Measurements from ENCODE around the gene SIK2.

SIK2 gene

GRCh38 chr11:111570796-111571195 lies 31.5 kb upstream of the SIK2 start:
- DNase-seq (ENCODE audit: low spot score), result no peak
- in situ Hi-C loops (cut with MboI; ENCODE audit: low pct_unique_long_range_greater_than_20kb, low sequenced_read_pairs, unreplicated experiment), result no loop called here
- no peak for TF ChIP-seq CTCF (IDR thresholded peaks at IDR 0.05; ENCODE audit: extremely low read depth, insufficient read depth, missing control alignments)

DNA sequence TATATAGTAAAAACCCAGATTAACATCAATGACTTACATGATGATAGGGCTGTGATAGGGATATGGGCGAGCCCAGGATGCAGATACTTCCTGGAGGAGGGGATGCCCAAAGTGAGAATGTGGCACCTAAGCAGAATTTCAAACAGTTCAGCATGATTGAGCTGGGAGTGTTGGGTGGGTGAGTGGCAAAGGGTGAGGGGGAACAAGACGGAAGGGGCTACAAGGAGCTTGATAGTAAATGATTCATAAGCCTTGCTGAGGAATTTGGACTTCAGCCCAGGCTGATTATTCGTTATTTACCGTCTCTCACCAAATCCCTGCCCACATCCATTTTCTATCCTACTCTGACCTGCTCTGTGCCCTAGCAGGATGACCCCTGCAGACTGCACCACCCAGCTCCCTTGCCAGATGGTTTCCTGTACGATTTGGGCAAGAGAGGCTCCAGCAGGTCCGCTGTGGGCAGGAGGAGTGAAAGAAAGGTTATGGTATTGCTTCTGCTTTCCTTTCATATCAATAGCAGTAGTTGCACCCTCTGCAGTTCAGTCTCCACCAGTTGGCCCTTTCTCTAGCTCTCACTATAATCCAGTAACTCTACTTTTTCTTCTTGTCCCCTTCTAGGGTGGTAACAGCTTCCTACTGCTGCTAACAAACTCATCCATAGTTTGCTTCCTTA lies 30.3 kb upstream of the SIK2 start:
- DNase-seq (ENCODE audit: low spot score), result no peak
- TF ChIP-seq CTCF (IDR thresholded peaks at IDR 0.05; ENCODE audit: extremely low read depth, insufficient read depth, missing control alignments), result no peak
- in situ Hi-C loops (cut with MboI; ENCODE audit: low pct_unique_long_range_greater_than_20kb, low sequenced_read_pairs, unreplicated experiment), result no loop called here

GRCh38 chr11:111572581-111572980 lies 29.7 kb upstream of the SIK2 start:
- no peak for TF ChIP-seq CTCF (IDR thresholded peaks at IDR 0.05; ENCODE audit: extremely low read depth, insufficient read depth, missing control alignments)
- no peak for DNase-seq (ENCODE audit: low spot score)
- in situ Hi-C loops (cut with MboI; ENCODE audit: low pct_unique_long_range_greater_than_20kb, low sequenced_read_pairs, unreplicated experiment), result no loop called here

- DNase-seq (ENCODE audit: low spot score), result no peak
- in situ Hi-C loops (cut with MboI; ENCODE audit: low pct_unique_long_range_greater_than_20kb, low sequenced_read_pairs, unreplicated experiment), result no loop called here
- no peak for TF ChIP-seq CTCF (IDR thresholded peaks at IDR 0.05; ENCODE audit: extremely low read depth, insufficient read depth, missing control alignments)
Observed at GRCh38 chr11:111573821-111574249, 28.4 kb upstream of the SIK2 start.

DNA sequence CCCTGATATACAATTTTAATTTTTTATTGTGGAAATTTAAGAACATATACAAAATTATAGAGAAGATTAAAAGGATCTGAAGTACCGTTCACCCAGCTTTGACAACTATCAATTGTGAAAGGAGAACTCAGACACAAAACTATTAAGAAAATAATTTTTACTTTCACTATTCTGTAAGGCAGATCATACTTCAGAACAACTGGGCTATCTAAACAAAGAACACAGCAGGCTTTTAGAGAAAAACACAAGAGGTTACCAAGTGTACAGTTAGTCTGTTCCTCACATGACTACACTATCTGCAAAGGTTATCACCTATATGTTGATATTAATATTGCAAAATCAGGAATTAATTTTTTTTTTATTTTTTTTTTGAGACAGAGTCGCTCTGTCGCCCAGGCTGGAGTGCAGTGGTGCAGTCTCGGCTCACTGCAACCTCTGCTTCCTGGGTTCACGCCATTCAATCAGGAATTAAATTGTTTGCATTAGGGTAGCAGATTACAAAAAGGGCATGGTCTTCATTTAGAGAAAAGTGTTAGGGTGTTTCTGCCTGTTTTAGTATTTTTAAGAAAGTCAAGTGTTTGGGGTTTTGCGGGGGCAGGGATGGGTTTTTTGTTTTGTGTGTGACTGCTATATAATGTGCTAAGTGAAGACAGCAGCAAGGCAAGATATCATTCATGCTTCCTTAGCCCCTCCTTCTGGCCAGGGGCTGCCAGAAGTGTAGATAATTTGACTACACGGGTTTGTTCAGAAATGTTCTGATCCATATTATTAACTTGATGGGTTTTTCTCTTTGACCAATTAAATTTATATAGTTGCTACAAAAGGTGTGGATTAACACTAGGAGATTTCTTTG lies 27.6 kb upstream of the SIK2 start:
- peak; percentile 28 for TF ChIP-seq CTCF (IDR thresholded peaks at IDR 0.05; ENCODE audit: extremely low read depth, insufficient read depth, missing control alignments)
- DNase-seq (ENCODE audit: low spot score), result peak; percentile 28
- in situ Hi-C loops (cut with MboI; ENCODE audit: low pct_unique_long_range_greater_than_20kb, low sequenced_read_pairs, unreplicated experiment), result no loop called here

- no peak for DNase-seq (ENCODE audit: low spot score)
- in situ Hi-C loops (cut with MboI; ENCODE audit: low pct_unique_long_range_greater_than_20kb, low sequenced_read_pairs, unreplicated experiment), result no loop called here
Observed at GRCh38 chr11:111575740-111576139, 26.5 kb upstream of the SIK2 start.

More at GRCh38 chr11:111575740-111576139, 26.5 kb upstream of the SIK2 start:
- no peak for TF ChIP-seq CTCF (IDR thresholded peaks at IDR 0.05; ENCODE audit: extremely low read depth, insufficient read depth, missing control alignments)
